ENCODE results near the gene ITGB5.
A peak's percentile ranks its signal among the peaks of the same experiment; 100 is the strongest.

The ITGB5 gene

DNA sequence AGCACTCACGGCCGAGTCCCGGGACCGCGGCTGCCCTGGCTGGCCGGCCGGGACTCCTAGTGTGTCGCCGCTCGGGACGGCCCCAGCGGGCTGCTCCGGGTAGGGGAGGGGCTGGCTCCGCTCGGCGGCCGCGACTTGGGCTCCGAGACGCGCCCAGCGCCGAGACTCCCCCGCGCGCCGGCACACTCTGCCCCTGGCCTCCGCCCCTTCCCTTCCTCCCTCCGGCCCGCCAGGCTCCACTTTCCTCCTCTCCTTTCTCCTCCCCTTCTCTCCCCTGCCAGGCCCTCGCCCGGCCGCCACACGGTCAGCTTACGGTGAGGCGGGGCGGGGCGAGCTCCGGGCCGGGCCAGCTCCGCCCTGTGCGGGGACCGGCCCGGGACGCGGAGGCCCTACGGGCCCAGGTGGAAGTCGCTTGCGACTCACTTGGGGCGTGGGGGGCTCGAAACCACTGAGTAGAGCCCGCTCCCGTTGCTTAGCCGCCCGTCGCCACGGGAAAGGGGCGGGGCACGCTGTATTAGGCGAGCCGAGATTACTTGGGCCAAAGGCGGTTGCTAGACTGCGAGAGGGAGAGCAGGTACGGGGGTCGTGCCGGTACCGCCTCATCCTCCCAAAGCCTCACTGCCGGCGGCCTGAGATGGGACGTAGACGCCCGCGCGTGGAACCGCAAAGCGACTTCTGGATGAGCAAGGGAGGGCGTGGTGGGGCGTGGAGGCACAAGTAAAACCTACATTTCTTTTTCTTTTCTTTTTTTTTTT lies at the start of gene ITGB5:
Gene ITGB5 (minus strand): TSS at position 189 of the 755 bp plus-strand sequence. CDS start 365 bp downstream, outside the sequence.
- DNase-seq, result peak; percentile 86

DNA sequence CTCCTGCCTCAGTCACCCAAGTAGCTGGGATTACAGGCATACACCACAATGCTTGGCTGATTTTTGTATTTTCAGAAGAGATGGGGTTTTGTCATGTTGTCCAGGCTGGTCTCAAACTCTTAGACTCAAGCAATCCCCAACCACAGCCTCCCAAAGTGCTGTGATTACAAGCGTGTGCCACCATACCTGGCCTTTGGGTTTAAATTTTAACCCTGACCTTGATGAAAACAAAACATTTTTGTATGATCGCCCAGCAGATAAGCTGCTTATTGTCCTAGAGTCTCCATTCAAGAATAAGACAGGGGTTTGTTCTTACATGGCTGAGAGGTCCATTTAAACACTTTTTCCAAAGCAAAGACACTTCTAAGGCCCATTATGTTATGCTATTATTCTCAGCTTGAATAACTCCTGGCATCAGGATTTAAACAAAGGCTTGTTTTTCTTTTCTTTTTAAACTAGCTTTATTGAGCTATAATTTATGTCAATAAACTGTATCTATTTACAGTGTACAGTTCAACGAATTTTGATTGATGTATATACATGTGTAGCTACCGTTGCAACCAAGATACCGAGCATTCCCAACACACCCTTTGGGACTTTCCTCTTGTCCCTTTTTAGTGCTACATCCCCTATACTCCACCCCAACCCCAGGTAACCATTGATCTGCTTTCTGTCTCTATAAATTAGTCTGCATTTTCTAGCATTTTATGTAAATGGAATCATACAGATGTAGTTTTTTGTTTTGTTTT lies 48.8 kb upstream of the ITGB5 start:
- DNase-seq, result no peak

DNA sequence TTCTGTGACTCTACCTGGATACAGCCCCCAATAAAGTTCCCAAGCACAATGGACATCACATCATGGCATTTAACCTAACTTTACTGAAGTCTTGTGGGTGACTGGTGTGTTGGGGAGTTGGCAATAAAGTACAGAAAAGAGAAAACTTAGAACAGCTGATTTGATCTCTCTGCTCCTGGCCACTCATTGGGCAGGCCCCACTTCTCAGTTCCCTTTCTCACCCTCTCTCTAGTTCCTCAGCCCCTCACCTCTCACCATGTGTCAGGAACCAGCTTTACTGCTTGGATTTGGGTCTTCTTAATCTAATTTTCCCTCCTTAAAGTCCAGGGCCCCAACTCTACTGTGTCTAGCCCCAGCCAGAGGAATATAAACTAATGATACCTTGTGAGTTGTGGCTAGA lies 48.1 kb upstream of the ITGB5 start:
- peak; percentile 34 for DNase-seq

- no peak for DNase-seq
These were observed 47.4 kb upstream of the ITGB5 start, which contains the start of gene MUC13 for GRCh38 chr3:124934577-124934976. TSS of gene MUC13 (minus strand) at chr3:124934751. CDS start at chr3:124934712, 39 bp downstream.

GRCh38 chr3:124928333-124929202 lies 41.4 kb upstream of the ITGB5 start:
- peak; percentile 81 for DNase-seq

DNA sequence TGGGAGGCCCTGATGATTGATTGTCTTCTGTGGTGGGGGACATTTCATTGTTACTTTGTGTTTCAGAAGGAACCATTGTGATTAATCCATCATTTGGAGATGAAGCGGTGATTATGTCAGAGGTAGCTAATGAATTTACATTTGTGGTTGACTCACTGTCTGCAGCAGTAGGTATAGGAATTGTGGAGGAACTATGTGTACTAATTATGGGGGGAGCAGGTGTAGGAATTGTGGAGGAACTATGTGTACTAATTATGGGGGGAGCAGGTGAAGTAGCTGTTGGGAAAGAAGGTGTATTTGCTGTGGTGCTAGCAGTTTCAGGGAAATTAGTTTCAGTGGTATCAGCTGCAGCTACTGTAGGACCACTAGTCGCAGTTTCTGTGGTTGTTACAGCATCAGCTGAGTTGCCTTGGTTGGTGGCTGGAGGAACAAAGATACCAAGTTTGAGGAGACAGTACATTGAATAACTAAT lies 40.4 kb upstream of the ITGB5 start:
- no peak for DNase-seq

DNA sequence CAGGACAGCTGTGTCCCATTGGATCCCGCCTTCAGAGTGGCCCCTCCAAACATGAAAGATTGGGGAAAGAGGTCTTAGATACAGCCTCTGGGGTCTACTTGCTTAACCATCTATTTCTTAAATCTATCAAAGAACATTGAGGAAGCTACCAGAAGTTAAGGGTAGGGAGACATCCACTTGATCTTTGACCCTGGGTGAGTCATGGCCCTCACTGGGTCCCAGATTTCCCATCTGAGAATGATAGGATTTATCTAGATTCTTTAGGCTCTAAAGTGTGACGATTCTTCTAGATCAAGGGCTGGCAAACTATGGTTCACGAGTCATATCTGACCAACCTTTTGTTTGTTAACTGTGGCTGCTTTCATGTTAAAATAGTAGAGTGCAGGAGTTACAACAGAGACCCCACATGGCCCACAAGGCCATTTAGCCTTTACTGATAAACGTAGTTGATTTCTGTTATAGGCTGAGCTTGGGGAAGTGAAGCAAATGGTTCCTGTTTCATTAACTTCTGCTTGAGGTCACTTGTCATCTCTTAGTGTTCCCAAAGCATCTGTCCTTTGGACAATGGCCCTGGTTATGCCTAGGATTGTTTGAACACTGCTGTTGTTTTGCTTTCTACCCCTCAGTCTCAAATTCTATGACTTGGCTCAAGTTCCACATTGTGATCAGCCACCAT lies 39.4 kb upstream of the ITGB5 start:
- no peak for DNase-seq

DNA sequence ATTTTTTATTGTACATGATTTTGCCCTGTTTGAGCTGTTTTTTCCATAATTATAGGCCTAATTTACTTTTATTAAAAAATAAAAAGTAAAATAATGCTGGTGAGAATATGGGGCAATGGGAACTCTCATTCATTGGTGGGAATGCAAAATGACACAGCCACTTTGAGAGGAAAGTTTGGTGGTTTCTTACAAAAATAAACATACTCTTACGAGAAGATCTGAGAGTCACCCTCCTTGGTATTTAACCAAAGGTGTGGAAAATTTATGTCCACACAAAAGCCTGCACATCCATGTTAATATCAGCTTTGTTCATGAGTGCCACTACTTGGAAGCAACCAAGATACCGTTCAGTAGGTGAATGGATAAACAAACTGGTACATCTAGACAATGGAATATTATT lies 37.6 kb upstream of the ITGB5 start:
- no peak for DNase-seq

- no peak for DNase-seq
These were observed 36.7 kb upstream of the ITGB5 start for GRCh38 chr3:124923833-124924232.

- no peak for DNase-seq
These were observed 33.6 kb upstream of the ITGB5 start for GRCh38 chr3:124920718-124921117.

DNA sequence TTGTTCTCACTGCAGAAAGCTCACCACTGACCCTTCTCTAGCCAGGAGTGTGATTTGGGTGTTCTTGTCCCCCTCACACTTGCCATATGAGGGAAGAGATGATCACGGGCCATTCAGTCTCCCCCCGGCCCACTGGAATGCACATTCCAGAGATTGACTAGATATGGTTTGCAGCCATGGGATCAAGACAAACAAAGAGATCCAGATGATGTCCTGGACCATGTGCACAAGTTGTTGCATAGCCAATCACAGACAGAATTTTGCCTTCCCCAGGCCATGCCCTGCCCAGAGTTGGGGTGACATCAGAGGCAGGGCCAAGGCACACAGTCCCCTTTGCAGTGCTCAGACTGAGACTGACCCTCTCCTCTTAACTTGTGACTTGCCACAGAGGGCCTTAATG lies 32.6 kb upstream of the ITGB5 start:
- no peak for DNase-seq

DNA sequence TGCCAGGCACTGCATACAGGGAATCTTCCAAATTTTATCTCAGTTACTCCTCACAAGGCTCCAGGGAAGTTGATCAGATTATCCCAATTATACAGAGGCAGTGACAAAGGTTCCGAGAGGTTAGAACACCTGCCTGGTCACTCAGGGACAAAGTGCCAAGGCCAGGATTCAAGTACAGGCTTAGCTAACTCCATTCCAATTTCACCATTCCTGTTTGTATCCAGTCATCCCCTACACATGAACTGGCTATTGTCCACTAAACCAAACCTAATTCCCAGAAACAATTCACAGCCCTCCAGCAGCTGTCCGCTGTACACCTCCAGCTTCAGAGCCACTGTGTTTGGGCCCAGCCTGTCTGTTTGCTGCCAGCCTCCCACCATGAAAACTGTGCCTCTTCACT lies 31.4 kb upstream of the ITGB5 start:
- no peak for DNase-seq

DNA sequence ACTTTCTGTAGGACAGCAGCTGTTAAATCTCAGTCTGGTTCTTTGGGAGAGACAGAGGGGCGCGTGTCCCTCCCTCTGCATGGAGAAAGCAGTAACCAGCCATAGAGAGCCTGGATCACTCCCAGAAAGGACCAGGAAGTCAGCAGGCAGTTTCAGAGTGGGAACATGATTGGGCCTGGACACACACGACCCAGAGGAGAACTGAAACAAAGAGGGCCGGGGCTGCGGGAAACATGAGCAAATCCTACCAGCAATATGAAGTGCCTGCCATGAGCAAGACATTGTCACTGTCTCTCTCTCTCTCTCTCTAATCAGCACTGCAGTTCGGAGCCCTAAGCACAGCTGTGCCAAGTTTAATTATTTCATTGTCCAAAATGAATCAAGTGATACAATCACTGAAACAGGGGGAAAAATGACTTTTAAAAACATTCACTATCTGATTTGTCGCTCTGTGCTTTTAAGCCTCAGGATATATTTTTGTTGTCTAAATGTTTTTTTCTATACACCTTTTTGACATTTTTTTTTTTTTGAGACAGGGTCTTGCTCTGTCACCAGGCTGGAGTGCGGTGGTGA lies 29.8 kb upstream of the ITGB5 start:
- DNase-seq, result no peak

DNA sequence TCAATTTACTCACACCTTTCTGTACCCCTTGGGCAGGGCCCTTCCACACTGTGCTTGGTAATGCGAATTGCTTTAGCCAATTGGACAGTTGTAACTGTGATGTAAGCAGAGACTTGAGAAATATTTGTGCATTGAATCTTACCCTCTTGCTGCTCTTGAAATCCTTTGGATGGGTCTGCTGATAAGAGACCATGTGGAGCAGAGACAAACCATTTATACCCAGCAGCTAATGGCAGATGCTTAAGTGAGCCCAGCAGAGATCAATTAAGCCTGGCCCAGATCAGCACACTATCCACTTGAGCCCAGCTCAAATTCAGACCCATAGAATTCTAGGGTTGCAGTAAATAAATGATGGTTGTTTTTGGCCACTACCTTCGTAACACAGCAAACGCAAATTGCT lies 28.1 kb upstream of the ITGB5 start:
- no peak for DNase-seq

GRCh38 chr3:124907957-124908356 lies 20.8 kb upstream of the ITGB5 start:
- no peak for DNase-seq

- DNase-seq, result peak; percentile 47
These were observed 17.8 kb upstream of the ITGB5 start for GRCh38 chr3:124904835-124905492.

DNA sequence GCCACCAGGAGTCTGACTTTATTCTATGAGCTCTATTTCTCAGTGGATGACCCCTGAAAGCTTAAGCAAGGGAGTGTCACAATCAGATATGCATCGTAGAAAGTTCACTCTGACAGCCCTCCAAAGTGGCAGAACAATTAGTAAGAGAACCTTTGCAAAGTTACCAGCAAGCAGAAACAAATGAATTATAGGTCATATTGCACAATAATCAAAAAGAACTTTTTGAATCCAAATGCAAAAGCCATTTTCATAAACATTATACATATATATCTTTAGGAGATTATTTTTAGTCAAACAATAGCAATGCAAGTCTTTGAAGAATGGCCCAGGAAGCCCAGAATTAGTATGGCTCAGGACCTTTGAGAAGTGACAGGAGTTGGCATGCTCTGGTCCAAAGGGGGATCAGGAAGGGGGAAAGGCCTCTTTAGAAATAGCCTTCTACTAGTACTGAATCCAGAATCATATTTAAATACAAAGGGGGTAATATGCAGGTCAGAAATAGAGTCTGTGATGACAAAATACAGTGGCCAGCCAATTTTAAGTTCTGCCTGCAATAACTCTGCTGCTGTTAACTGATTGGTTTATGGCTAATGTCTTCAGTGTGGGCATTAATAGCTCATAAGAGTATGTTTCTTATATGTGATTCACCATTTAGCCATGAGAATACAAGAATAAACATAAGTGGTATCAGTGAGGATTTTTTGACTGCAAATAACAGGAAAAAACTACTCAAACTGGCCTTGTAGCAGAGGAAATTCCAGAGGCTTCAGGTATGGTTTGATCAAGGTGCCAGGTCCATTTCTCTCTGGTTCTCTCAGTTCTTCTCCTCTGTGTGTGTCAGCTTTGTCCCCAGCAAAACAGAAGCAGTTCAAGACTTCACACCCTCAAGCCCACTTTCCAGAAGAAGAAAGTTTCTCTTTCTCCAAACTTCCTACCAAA lies 17.0 kb upstream of the ITGB5 start:
- no peak for DNase-seq

GRCh38 chr3:124896824-124897526 lies 9.8 kb upstream of the ITGB5 start:
- DNase-seq, result no peak

- DNase-seq, result no peak
These were observed 8.6 kb upstream of the ITGB5 start for GRCh38 chr3:124895756-124896155.

DNA sequence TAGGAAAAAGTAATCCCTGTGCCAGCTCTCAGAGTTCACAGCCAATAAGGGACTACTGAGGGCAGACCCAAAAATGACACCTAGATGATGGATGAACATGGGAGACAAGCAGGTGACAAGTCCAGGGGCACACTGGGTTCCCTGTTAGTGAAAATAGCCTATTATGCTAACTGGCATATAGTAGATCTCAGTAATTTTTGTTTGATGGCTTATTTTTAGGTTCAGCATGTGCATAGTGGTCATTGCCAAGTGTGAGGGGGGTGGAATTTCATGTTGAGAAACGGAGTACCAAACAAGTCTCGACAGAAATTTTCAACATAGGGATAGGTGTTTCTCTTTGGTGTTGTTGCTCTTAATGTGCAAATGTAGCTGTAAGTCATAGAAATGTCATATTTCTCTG lies 6.4 kb upstream of the ITGB5 start:
- DNase-seq, result no peak

All from NCI-H82 (cell line).